GM12801 (cell line): ENCODE results near the gene STK4.

Experiments used
- TF ChIP-seq, protein P1 (sequence below): IDR thresholded peaks from one replicate; pipeline ENCODE4 v1.5.1; 2011; ENCODE audit warnings: control low read depth; ENCODE audit not compliant: insufficient read length; ENCODE audit errors: extremely low read depth

STK4 gene

DNA sequence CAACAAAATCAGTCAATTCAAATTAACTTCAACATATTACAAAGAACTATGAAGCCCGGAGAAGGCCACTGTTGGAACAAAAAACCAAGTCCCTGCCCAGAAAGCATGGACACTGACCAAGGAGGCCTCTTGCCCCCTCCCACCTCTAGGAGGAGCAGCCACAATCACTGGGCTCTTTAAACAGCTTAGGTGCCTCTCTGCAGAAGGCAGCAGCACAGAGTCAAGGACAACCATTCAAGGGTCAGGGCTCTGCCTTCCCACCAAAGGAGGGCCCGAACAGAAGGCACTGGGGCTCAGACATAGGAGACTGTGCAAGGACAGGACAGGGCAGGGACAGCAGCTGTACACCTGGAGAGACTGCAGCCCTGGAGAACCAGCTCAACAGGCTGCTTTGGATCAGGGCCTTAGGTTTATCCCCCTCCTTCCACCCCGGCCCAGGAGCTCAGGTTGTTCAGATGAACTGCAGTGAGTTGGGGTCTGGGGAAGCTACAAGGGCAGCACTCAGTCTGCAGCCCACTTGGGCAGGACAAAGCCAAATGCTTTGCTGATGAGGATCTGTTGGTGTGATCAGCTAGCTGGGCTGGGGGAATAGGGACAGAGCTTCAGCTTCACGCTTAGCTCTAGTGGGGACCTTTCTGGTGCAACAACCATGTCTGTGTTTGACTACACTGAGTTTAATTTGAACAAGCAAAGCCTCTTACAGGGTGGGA, 23.9 kb upstream of the STK4 start:
- TF ChIP-seq, protein P1, sequence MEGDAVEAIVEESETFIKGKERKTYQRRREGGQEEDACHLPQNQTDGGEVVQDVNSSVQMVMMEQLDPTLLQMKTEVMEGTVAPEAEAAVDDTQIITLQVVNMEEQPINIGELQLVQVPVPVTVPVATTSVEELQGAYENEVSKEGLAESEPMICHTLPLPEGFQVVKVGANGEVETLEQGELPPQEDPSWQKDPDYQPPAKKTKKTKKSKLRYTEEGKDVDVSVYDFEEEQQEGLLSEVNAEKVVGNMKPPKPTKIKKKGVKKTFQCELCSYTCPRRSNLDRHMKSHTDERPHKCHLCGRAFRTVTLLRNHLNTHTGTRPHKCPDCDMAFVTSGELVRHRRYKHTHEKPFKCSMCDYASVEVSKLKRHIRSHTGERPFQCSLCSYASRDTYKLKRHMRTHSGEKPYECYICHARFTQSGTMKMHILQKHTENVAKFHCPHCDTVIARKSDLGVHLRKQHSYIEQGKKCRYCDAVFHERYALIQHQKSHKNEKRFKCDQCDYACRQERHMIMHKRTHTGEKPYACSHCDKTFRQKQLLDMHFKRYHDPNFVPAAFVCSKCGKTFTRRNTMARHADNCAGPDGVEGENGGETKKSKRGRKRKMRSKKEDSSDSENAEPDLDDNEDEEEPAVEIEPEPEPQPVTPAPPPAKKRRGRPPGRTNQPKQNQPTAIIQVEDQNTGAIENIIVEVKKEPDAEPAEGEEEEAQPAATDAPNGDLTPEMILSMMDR, result no peak

DNA sequence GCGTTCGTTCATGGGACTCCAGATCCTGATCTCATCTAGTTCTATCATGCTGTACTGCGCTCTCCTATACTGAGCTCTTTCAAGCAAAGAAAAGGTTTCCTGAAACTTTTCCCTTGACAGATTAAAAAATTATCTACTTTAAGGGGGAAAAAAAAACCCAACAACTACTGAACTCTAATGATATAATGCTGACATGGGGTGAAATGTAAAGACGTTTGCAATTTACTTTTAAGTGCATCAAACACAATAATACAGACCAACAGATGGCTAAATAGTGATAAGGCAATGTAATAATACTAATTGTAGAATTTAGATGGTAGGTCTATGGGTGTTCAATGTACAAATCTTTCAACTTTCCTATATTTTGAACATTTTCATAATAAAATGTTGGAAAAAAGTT, 22.5 kb upstream of the STK4 start:
- TF ChIP-seq, protein P1, result no peak

DNA sequence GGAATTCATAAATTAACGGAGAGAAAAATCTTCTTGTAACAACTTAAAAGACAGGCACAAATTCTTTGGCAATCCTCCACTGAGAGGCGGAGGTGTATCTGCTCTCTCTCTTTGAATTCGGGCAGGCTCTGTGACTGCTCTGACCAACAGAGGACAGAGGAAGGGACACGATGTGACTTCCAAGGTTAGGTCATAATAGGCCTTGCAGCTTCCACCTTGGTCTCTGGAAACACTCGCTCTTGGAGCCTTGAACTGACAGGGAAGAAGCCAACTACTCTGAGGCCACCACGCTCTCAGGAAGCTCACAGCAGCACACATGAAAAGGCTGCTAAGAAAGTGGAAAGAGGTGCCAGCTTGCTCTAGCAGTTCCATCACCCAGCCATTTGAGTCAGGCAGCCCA, 21.1 kb upstream of the STK4 start:
- TF ChIP-seq, protein P1, result no peak

DNA sequence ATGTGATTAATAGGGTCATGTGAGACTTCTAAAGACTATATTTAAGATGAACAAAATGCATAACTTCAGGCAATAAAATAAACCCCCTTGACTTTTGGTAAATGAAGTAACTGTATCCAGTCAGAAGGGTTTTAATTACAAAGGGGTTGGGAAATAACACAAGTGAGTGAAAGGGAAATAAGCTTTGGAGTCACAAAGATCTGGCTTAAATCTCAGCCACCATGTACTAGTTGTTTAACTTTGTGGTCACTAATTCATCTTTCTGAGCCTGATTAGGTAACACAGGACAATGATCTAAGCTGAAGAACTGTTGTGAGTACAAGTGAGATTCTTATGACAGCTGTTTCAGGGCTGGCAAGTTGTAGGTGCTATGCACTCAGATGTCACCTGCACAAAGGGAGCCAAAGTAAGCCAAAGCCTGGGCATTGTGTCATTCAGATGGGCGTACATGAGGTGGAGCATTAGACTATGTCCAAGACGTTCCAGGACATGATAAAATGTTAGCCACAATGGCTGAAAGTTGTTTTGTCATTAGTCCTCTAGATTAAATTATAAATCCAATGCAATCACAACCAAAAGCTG, 19.9 kb upstream of the STK4 start:
- TF ChIP-seq, protein P1, result no peak

DNA sequence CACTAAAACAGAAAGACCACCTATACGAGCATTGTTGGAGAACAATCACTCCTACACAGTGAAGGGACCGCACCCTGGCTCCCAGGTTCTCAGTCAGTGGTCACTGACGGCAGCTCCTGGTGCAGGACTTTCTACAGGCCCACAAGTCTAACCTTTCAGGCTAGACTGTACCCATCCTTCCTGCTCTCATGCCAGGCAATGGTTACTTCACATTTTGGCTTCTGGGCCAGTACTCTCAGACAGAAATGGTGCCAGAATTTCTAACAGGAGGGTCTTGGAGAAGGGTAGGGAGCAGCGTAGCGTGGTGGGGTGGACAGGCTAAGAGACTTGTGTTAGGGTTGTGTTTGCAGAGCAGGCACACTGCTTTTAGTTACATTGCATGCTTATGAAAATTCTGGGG, 18.2 kb upstream of the STK4 start:
- TF ChIP-seq, protein P1, result no peak

DNA sequence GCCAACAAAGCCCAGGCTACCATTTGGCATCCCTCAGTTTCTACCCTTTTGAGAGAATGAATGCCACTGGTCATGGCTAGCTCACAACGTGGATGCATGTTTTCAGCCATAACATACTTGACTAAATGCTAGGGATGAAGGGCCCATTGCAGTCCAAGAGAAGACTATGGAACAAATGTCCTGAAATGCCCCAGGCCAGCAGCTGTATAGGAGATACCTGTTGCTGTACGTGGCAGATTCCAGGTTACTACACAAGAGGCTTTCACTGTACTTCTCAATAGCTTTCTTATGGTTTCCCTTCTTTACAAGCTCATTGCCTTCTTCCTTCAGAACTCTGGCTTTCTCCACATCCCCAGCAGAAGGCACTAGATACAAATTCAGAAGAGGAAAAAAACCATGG, 17.8 kb upstream of the STK4 start:
- TF ChIP-seq, protein P1, result no peak

DNA sequence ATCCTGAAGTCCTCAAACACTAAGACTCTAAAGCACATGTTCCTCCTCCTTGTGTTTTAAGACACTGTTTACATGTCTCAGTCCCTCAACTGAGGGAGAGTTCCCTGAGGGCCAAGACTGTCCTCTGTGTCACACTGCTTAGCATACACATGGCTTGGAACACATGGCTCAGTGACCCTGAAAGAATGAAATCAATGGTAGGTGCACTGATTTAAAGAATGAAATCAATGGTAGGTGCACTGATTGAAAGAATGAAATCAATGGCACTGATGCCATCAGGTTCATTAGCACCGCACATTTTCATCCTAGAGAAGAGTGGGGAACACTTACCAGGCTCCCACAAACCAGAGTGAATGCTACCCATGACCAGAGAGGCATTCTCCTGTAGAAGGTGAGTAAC, 15.9 kb upstream of the STK4 start:
- TF ChIP-seq, protein P1, result no peak
